Measurements from ENCODE around the gene ALDH3B2.
"Not testable (repeated sequence)": the region's sequence is repeated elsewhere in the genome, so short reads cannot be mapped to it uniquely, and the experiment has no call there.

Gene ALDH3B2

DNA sequence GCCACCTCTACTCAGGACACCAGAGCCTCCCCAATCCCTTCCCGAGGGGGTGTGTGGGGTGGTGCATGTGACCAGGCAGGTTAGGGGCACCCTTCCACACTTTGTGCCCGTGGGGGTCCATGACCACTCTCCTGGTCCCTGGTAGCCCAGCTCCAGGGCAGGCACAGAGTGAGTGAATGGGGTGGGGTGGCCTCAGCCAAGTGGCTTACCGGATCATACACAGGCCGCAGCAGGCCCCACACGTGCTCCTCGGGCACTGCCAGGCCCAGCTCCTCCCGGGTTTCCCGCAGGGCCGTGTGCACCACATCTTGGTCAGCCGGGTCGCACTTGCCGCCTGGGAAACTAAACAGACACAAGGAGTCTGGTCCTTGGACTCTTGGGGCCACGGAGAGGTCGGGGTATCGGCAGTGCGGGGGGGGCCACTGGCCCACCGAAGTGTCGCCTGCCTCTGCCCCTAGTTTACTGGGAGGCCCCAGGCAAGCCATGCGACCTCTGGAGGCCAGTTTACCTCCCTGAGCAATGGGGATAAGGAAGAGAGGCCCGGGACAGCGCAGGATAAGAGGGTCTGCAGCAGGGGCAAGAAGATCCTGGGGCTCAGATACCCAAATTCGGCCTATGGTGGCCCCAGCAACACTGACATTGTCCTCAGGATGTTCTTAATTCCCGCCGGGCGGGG lies 45.6 kb downstream of the ALDH3B2 start:
- no peak for DNase-seq

DNA sequence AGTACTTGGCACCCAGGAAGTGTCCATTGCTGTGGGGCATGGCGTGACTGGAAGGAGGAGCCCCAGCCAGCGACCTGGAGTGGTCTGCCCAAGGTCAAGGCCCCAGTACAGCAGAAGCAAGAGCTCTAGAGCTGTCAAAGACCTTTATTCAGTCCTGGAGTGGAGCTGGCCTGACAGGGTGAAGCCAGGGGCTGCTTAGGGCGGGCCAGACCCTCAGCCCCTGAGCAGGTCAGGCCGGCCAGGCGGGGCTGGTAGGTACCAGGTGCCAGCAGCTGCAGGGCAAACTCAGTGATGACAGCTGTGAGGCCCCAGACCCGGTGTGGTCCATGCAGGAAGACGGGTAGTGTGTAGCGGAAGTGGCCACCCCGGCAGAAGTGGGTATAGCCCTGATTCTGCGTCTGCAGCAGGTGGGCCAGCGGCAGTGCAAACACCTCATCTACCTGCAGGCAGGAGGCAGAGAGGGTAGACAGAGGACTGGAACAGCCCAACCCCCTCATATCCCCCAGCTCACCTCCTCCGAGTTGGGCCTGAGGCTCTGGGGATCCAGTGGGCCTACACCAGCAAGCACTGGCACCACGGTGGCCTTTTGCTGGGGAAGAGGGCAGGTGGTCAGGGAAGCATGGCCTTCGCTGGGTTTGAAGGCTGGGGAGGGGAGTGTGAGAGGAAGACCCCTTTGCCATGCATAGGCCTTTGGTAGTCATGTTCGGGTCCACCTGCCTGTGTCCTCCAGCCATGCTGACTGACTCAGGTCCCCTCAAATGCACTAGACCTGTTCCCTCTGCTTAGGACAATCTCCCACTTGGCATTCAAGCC lies 46.4 kb downstream of the ALDH3B2 start:
- no peak for DNase-seq

DNA sequence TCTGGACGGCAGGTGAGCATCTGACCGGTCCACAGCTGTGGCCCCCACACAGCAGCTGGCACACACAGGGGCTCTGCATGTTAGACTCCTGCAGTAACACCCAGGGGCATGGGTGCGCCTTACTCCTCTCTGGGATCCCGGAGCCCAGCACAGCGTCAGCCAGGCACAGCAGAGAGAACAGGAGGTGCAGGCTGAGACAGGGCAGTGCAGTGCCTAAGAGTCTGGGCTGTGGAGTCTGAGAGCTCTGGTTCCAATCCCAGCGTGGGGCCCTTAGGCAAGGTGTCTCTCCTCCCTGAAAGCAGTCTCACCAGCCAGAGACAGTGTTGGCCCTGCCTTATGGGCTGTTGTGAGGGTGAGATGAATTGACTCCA lies 47.0 kb downstream of the ALDH3B2 start:
- DNase-seq = no peak

DNA sequence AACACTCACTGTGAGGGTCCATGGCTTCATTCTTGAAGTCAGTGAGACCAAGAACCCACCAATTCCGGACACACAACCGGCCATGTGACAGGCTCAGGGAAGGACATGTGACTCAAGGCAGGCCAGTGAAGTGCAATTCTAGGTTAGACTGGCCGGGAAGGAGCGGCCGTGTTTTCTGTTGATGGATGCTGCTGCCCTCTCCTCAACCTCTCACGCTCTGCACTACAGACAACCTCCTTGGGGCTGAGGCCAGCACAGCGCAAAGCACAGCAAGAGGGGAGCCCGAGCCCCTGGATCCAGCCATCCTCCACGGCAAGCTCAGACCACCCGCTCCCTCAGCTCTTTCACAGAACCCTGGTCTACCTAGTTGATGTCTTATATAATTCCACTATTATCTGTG lies 47.5 kb downstream of the ALDH3B2 start:
- DNase-seq = no peak

DNA sequence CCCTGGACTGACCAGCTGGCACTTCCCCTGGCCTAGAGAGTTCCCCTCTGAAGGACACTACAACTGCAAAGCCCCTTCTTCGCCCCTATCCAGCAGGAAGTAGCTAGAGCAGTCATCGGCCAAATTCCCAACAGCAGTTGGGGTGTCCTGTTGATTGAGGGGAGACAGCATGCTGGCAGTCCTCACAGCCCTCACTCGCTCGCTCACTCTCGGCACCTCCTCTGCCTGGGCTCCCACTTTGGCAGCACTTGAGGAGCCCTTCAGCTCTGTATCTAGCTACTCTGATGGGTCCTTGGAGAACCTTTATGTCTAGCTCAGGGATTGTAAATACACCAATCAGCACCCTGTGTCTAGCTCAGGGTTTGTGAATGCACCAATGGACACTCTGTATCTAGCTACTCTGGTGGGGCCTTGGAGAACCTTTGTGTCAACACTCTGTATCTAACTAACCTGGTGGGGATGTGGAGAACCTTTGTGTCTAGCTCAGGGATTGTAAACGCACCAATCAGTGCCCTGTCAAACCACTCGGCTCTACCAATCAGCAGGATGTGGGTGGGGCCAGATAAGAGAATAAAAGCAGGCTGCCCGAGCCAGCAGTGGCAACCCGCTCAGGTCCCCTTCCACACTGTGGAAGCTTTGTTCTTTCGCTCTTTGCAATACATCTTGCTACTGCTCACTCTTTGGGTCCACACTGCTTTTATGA lies 48.1 kb downstream of the ALDH3B2 start:
- not testable (repeated sequence) for DNase-seq

DNA sequence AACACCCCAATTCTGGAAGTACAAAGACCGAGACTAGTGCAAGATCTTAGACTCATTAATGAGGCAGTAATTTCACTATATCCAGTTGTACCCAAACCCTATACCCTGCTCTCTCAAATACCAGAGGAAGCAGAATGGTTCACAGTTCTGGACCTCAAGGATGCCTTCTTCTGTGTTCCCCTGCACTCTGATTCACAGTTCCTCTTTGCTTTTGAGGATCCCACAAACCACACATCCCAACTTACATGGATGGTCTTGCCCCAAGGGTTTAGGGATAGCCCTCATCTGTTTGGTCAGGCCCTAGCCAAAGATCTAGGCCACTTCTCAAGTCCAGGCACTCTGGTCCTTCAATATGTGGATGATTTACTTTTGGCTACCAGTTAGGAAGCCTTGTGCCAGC lies 50.6 kb downstream of the ALDH3B2 start:
- not testable (repeated sequence) for DNase-seq

DNA sequence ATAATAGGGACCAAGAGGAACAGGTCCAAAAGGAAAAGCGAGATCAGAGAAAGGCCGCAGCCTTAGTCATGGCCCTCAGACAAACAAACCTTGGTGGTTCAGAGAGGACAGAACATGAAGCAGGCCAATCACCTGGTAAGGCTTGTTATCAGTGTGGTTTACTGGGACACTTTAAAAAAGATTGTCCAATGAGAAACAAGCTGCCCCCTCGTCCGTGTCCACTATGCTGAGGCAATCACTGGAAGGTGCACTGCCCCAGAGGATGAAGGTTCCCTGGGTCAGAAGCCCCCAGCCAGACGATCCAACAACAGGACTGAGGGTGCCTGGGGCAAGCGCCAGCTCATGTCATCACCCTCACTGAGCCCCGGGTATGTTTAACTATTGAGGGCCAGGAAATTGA lies 51.5 kb downstream of the ALDH3B2 start:
- DNase-seq = not testable (repeated sequence)

DNA sequence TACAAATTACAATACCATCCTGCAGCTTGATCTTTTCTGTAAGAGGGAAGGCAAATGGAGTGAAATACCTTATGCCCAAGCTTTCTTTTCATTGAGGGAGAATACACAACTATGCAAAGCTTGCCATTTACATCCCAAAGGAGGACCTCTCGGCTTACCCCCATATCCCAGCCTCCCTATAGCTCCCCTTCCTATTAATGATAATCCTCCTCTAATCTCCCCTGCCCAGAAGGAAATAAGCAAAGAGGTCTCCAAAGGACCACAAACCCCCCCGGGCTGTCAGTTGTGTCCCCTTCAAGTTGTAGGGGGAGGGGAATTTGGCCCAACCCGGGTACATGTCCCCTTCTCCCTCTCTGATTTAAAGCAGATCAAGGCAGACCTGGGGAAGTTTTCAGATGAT lies 52.5 kb downstream of the ALDH3B2 start:
- DNase-seq = not testable (repeated sequence)

DNA sequence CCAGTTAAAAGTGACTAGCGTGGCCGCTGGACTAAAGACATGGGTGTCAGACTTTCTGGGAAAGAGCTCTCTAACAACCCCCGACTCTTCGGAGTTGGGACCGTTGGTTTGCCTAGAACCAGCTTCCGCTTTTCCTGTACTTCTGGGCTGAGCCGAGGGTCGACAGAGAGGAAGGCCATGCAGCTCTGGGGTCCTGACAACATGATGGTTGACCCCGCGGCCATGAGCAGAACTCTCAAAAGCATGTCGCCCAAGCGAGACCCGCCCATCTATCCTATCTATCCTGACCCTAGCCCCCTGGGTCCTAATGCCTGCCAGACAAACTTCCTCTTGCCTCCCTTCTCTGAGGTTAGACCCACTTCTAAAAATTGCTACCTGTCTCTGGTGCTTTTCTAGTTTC lies 53.8 kb downstream of the ALDH3B2 start:
- not testable (repeated sequence) for DNase-seq

DNA sequence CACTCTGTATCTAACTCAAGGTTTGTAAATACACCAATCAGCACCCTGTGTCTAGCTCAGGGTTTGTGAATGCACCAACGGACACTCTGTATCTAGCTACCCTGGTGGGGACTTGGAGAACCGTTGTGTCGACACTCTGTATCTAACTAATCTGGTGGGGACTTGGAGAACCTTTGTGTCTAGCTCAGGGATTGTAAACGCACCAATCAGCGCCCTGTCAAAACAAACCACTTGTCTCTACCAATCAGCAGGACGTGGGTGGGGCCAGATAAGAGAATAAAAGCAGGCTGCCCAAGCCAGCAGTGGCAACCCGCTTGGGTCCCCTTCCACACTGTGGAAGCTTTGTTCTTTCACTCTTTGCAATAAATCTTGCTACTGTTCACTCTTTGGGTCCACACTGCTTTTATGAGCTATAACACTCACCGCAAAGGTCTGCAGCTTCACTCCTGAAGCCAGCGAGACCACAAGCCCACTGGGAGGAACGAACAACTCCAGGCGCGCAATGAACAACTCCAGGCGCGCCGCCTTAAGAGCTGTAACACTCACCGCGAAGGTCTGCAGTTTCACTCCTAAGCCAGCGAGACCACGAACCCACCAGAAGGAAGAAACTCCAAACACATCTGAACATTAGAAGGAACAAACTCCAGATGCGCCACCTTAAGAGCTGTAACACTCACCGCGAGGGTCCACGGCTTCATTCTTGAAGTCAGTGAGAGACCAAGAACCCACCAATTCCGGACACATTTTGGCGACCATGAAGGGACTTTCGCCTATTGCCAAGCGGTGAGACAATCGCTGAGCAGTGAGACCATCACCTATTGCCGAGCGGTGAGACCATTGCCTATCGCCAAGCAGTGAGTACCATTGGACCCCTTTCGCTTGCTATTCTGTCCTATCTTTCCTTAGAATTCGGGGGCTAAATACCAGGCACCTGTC lies 54.5 kb downstream of the ALDH3B2 start:
- DNase-seq = not testable (repeated sequence)

DNA sequence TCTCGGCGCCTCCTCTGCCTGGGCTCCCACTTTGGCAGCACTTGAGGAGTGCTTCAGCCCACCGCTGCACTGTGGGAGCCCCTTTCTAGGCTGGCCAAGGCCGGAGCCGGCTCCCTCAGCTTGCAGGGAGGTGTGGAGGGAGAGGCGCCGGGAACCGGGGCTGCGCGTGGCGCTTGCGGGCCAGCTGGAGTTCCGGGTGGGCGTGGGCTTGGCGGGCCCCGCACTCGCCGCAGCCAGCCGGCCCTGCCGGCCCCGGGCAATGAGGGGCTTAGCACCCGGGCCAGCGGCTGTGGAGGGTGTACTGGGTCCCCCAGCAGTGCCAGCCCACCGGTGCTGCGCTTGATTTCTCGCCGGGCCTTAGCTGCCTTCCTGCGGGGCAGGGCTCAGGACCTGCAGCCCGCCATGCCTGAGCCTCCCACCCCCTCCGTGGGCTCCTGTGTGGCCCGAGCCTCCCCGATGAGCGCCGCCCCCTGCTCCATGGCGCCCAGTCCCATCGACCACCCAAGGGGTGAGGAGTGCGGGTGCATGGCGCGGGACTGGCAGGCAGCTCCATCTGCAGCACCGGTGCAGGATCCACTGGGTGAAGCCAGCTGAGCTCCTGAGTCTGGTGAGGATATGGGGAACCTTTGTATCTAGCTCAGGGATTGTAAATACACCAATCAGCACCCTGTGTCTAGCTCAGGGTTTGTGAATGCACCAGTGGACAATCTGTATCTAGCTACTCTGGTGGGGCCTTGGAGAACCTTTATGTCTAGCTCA lies 55.3 kb downstream of the ALDH3B2 start:
- not testable (repeated sequence) for DNase-seq

DNA sequence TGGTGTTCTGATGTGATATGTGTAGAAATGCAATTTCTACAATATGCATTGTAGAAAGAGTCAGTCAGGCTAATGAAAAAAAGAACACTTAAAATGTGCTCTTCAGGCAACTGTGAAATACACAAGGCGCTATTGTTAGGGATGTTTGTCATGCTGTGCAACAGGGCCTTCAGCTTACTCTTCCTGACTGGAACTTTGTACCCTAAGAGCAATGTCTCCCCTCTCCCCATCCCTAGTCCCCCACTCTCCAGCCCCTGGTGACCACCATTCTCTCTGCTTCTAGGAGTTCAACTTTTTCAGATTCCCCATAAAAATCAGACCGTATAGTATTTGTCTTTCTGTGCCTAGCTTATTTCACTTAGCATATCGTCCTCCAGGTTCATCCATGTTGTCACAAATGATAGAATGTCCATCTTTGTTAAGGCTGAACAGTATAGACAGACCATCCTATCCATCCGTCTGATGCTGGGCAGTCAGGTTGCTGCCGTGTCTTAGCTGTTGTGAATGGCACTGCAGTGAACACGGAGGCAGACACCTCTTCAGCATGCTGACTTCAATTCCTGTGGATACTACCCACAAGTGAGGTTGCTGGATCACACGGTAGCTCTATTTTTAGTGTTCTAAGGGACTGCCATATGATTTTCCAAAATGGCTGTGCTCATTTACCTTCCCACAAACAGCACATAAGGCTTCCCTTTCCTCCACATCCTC lies 57.0 kb downstream of the ALDH3B2 start:
- DNase-seq = no peak

DNA sequence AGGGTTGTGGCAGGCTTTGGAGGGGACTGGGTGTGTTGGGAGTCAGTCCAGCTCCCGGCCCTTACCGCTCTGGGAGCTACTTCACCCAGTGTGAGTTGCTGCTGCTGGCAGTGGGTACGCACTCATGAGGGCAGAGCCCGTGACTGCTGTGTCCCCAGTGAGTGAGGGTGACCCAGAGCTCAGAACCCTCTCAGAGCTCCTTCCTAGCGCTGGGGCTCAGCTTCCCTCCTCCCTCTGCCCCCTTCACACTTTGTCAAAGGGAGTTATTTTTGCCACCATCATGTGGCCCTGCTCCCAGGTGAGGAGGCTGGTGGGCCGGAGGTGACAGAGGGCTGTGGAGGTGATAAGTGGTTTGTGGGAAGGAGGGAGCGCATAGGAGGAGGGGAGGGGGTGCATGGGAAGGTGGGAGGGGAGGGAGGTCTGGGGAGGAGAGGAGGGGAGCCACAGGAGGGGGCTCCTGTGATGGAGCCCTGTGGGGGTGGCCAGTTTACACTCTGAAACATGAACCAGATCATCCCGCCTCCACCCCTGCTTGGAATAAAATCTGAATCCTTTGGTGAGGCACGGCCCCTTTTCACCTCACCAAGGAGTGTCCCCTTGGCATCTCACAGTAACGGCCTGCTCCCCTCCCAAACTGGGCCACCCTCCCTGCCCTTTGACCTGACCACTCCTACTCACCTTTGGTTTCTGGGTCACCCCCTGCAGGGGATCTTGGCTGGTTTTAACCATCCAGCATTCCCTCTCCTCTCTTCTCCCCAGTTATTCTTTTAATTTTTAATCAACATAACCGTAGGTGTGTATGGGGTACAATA lies 57.8 kb downstream of the ALDH3B2 start:
- DNase-seq = no peak

DNA sequence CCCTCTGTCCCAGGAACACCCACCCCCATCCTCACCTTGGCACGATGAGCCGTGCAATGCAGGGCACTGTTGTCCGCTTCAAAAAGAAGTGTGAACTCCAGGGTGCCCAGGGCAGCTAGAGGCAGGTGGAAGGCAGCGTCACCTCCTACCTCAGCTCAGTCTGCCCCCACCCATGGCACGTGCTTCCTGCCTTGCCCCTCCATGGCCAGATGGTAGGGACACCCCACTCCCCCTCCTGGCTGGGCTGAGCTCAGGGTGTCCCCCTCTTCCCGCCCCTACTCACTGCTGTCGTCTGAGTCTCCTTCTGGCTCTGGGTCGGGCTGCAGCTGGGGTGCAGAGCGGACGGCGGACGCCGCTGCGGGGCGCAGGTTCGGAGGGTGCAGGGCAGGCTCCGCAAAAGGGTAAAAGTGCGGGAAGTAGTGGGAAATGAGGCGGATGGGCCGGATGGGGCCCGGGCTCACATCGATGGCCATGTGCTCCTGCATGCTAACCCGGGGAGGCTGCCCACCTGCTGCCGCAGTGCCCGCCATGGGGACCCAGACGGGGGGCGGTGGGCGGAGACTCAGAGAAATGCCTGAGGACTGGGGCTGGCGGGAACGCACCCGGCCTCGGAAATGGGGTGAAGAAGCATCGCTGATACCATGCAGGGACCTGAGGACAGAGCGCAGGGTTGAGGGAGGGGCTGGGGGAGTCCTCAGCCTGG lies 58.5 kb downstream of the ALDH3B2 start:
- no peak for DNase-seq

DNA sequence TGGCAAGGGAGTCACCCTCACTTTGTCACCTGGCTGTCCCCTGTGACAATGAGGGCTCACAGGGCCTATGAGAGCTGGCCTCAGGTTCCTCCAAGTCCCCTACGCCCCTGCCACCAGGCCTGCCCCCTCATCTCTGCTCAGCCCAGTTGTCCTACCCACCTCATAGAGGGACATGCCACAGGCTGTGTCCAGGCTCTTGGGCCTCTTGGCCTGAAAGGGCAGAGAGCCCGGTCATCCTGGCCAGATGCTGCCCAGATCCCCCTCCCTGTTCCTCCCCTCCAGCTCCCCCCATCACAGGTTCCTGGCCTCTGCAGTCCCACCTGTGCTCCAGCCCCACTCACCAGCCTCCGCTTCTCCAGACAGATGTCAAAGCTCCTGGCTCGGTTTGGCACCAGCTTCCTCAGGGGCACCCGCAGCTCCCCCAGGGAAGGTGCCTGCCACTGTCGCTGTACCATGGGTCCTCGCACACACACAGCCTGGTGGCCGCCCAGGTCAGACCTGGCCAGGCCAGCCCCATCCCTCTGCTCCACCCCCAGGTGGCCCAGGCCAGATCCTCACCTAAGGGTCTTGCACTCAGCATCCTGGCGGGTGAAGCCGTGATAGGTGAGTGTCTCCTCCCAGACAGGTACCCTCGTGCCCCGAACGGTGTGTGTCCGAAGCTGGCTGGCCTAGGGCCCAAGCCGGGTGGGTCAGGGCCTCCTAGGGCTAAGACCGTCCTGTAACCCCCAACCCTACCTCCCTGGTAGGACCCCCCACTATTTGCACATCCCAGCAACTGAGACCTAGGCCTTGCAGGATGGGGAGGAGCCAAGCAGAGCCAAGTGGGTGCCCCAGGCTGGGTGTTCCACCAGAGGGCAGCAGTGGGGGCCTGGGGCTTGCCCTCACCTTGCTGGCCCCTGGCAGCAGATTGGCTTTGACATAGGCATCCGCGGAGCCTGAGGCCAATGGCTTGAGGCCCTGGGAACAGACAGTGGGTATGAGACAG lies 59.4 kb downstream of the ALDH3B2 start:
- DNase-seq = no peak

DNA sequence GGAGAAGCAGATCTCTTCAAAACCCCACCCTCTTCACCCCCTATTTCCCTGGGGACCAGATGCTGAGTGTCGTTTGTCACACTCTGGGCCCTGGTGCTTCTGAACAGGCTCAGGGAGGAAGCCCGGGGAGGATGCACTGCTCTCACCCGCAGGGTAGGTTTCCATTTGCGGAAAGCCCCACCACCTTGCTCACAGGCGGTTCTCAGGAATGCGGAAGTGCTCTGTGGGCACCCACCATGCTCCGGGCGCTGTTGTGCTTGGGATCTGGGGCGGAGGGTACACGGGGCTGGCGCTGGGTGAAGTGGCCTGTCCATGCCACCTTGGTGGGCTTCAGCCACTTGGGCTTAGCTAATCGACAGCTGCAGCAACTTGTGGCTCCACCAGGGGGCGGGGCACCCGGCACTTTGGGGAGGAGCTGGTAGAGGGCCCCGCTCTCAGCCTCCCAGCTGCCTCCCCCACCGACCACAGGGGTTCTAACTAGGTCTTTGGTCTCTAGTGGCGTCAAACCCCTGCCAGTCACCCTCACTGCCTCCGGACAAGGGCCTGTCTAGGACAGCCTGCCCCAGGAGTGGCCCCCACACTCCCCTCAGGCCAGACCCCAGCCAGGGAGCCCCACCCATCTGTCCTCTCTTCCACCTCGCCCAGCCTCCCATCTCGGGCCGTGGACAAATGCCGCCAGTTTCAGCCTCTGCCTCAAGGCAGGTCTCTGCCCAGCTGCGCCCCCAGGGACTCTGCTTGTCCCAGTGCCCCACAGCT lies 60.3 kb downstream of the ALDH3B2 start:
- no peak for DNase-seq

DNA sequence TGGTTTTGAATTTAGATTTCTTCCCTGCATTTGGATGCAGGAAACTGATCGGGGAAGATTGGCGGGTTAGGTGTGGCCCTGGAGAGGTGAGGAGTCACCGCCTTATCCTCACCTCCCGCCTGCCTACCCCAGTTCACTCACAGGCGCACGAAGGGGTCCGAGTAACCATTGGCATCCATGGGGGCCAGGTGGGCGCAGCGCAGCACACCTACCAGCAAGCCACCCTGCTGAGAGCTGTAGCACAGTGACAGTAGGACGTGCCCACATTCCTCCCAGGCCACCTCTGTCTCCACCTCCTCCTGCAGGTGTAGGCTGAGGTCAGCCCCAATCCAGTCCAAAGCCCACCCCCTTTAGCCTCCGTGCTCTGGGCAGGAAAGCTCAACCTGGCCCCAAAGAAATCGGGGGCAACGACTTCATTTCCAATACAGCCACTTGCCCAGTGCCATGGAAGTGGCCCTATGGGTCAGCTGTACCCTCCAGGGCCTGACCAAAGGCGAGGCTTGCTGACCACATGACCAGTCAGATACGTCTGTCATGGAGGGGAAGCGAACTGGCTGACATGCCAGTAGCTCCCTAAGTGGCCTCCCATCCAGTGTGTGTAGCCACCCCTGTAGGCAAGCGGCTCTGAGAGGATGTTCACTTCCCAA lies 61.0 kb downstream of the ALDH3B2 start:
- DNase-seq = no peak
